Endothelial cell of umbilical vein (primary cell): ENCODE results near the gene CROCC2. TPM values are rescaled to one million over a fixed set of nuclear protein-coding genes. Genes with fewer than 3 reads are reported as not detected.

ENCODE experiments used
- BruUV-seq: library from RNA; stranded (reverse); fragments of 400-500 nt; replicated peaks from 2 replicates; lab custom pipeline; 2021; lab: Mats Ljungman, UMichigan
- CTCF ChIA-PET: fragments of 300-600, 350-600 bp; sonication (Branson Sonifier 250); formaldehyde crosslinking; loops from one replicate; lab custom pipeline; 2021; ENCODE audit warnings: antibody characterized with exemption, inconsistent platforms; lab: Charles Lee
- POLR2A ChIA-PET: fragments of 300-600, 350-600 bp; sonication (Branson Sonifier 250); formaldehyde crosslinking; loops from one replicate; lab custom pipeline; 2021; ENCODE audit warnings: antibody characterized with exemption, inconsistent platforms; lab: Charles Lee
- DNase-seq: peaks from one replicate; pipeline ENCODE4 v3.0.0-alpha.2; 2011; ENCODE audit warnings: low read depth, low spot score
- FAIRE-seq: peaks from 2 replicates; lab custom pipeline; 2011; peaks lifted over from hg19 to GRCh38; lab: Jason Lieb, UNC
- H2AFZ ChIP-seq: 2 replicates; pipeline ENCODE4 v1.6.0; 2012; ENCODE audit warnings: low read depth, low read length, control low read depth, inconsistent platforms
- H3K27ac ChIP-seq: 2 replicates; pipeline ENCODE4 v1.5.1; 2011; ENCODE audit warnings: low read depth, mild to moderate bottlenecking, control low read depth, low read length, moderate library complexity; ENCODE audit not compliant: insufficient read depth
- H3K27me3 ChIP-seq, 2 experiments: 2 replicates each; pipeline versions ENCODE4 v1.6.0 to v1.6.1; 2011; ENCODE audit warnings: low read length in 2 of 2, mixed read lengths in 1 of 2; ENCODE audit not compliant: control insufficient read depth in 2 of 2, insufficient read depth in 2 of 2
- H3K36me3 ChIP-seq, 2 experiments: 2 replicates in 1 of 2; 3 replicates in 1 of 2; pipeline ENCODE4 v1.5.1; 2011; ENCODE audit warnings: low read length in 2 of 2, mild to moderate bottlenecking in 1 of 2, moderate library complexity in 1 of 2; ENCODE audit not compliant: control insufficient read depth in 2 of 2, insufficient read depth in 2 of 2; ENCODE audit errors: extremely low read depth in 1 of 2
- H3K4me1 ChIP-seq: 3 replicates; pipeline ENCODE4 v1.5.1; 2011; ENCODE audit warnings: mild to moderate bottlenecking, low read length; ENCODE audit not compliant: control insufficient read depth, insufficient read depth; ENCODE audit errors: extremely low read depth
- H3K4me2 ChIP-seq: 2 replicates; pipeline ENCODE4 v1.6.1; 2011; ENCODE audit warnings: low read length, control low read depth, mixed read lengths; ENCODE audit not compliant: insufficient read depth
- H3K4me3 ChIP-seq, 3 experiments: fragments of 200-600 bp in 1 of 3; sonication (generic), shearing (Covaris generic) in 1 of 3; replicated peaks in 1 of 3; 2 replicates each; pipeline ENCODE4 v1.5.1; 2011 to 2016; ENCODE audit warnings: control low read depth in 3 of 3, low read length in 3 of 3, mild to moderate bottlenecking in 2 of 3, inconsistent platforms in 1 of 3, low read depth in 1 of 3, moderate library complexity in 1 of 3; ENCODE audit not compliant: insufficient read depth in 1 of 3
- H3K79me2 ChIP-seq: 2 replicates; pipeline ENCODE4 v1.6.0; 2012; ENCODE audit warnings: low read length, inconsistent platforms; ENCODE audit not compliant: control insufficient read depth, insufficient read depth
- H3K9ac ChIP-seq: replicated peaks from 2 replicates; pipeline ENCODE3; 2011; ENCODE audit warnings: low read length, control low read depth; ENCODE audit not compliant: insufficient read depth; ENCODE audit errors: extremely low read depth
- H3K9me1 ChIP-seq: replicated peaks from 3 replicates; pipeline ENCODE4 v1.6.0; 2011; ENCODE audit warnings: mild to moderate bottlenecking, low read length; ENCODE audit not compliant: control insufficient read depth, insufficient read depth; ENCODE audit errors: extremely low read depth
- H3K9me3 ChIP-seq: replicated peaks from 2 replicates; pipeline ENCODE4 v1.5.1; 2012; ENCODE audit warnings: low read length, inconsistent platforms; ENCODE audit not compliant: control insufficient read depth, insufficient read depth
- H4K20me1 ChIP-seq: replicated peaks from 2 replicates; pipeline ENCODE3; 2011; ENCODE audit warnings: mild to moderate bottlenecking, low read length; ENCODE audit not compliant: control insufficient read depth, insufficient read depth; ENCODE audit errors: extremely low read depth
- CTCF ChIP-seq, 2 donors: IDR thresholded peaks; 1 replicate in 1 of 2; 2 replicates in 1 of 2; pipeline ENCODE4 v1.5.1; 2011; ENCODE audit warnings: low read length in 2 of 2, mild to moderate bottlenecking in 2 of 2, moderate library complexity in 2 of 2, control low read depth in 1 of 2, inconsistent platforms in 1 of 2, low read depth in 1 of 2; ENCODE audit not compliant: insufficient read depth in 1 of 2; ENCODE audit errors: extremely low read depth in 1 of 2
- EZH2 ChIP-seq: IDR thresholded peaks from 2 replicates; pipeline ENCODE4 v1.6.1; 2012; ENCODE audit warnings: borderline replicate concordance, low read depth, mild to moderate bottlenecking, moderate library complexity, low read length, inconsistent platforms; ENCODE audit not compliant: severe bottlenecking
- FOS ChIP-seq: IDR thresholded peaks from 2 replicates; pipeline ENCODE4 v1.6.1; 2011; ENCODE audit warnings: mild to moderate bottlenecking, low read length, moderate library complexity, borderline replicate concordance; ENCODE audit not compliant: insufficient read depth
- GATA2 ChIP-seq: IDR thresholded peaks from 2 replicates; pipeline ENCODE4 v1.7.0; 2011; ENCODE audit warnings: low read depth, mild to moderate bottlenecking, moderate library complexity, mixed read lengths, low read length; ENCODE audit not compliant: insufficient read length, insufficient read depth
- JUN ChIP-seq: IDR thresholded peaks from 2 replicates; pipeline ENCODE4 v1.6.1; 2011; ENCODE audit warnings: borderline replicate concordance, low read depth; ENCODE audit not compliant: insufficient read length, insufficient read depth
- MAX ChIP-seq: IDR thresholded peaks from 2 replicates; pipeline ENCODE4 v1.6.1; 2011; ENCODE audit not compliant: insufficient read depth, insufficient read length
- POLR2A ChIP-seq: IDR thresholded peaks from 2 replicates; pipeline ENCODE4 v1.6.1; 2012; ENCODE audit warnings: low read depth, mild to moderate bottlenecking, control low read depth, low read length
- POLR2AphosphoS5 ChIP-seq: IDR thresholded peaks from 2 replicates; pipeline ENCODE4 v1.6.1; 2012; ENCODE audit warnings: low read depth, mild to moderate bottlenecking, control low read depth, low read length, moderate library complexity; ENCODE audit not compliant: insufficient read depth
- dilution Hi-C: fragments of 300-500 bp; cut with MboI; formaldehyde crosslinking; loops from one replicate; pipeline ENCODE4 v1.15.0; 2019; ENCODE audit warnings: low sequenced_read_pairs; ENCODE audit not compliant: extremely low pct_ligation_motif_present
- intact Hi-C: fragments of 100-400 bp; cut with micrococcal nuclease; formaldehyde crosslinking; loops from one replicate; pipeline ENCODE4 v1.10.0; 2022
- polyA plus RNA-seq, 4 experiments: library from polyadenylated mRNA; depleted of rRNA in 3 of 4; stranded (reverse) in 3 of 4; unstranded in 1 of 4; fragments of >200 nt; gene quantifications; 2 replicates each; pipeline versions ENCODE4 v1.2.1 to v1.2.3, GENCODE V29; 2011 to 2012; ENCODE audit warnings: missing spikeins in 1 of 4
- total RNA-seq: library from RNA; stranded (reverse); gene quantifications from 2 replicates; pipeline ENCODE4 v1.2.3, GENCODE V29; 2021

CROCC2 gene
- total and polyA plus RNA-seq, 2 donors (not counting 3 experiments of a cell fraction or from before 2014, with no cell fraction given), result not detected

GRCh38 chr2:240986787-240987411 lies 80.8 kb downstream of the CROCC2 start:
- Histone ChIP-seq H4K20me1 (no peaks in the 10 kb centered on the region), H2AFZ (no peak overlapping the region), H3K27ac (no peak overlapping the region), H3K4me2 (peak overlapping the region; percentile 1), H3K36me3 (no peaks in the 10 kb centered on the region), H3K79me2 (no peaks in the 10 kb centered on the region), H3K4me3 (no peak overlapping the region), H3K4me1 (peaks cover 23% of the 10 kb centered on the region), H3K9me1 (no peaks in the 10 kb centered on the region), H3K27me3 (peaks cover 4 to 6% of the 10 kb centered on the region in 2 experiments), H3K9me3 (no peaks in the 10 kb centered on the region), H3K9ac (no peak overlapping the region)
- peak; percentile 84 for FAIRE-seq
- intact Hi-C loops, result loop anchor here (1.0 kb wide), 1 partner anchor 73 kb away; no protein-coding TSS in a partner anchor
- TF ChIP-seq POLR2AphosphoS5, result peak; percentile 52
- no peak for TF ChIP-seq MAX
- ChIA-PET POLR2A (no interaction called here), CTCF (interaction anchor here (2.0 to 3.9 kb wide), 2 partner anchors 23 to 72 kb away, joined by 6 to 32 read pairs; no protein-coding TSS in a partner anchor)
- dilution Hi-C loops, result no loop called here
- BruUV-seq, result no TSS peak
- peak; percentile 53 for DNase-seq

DNA sequence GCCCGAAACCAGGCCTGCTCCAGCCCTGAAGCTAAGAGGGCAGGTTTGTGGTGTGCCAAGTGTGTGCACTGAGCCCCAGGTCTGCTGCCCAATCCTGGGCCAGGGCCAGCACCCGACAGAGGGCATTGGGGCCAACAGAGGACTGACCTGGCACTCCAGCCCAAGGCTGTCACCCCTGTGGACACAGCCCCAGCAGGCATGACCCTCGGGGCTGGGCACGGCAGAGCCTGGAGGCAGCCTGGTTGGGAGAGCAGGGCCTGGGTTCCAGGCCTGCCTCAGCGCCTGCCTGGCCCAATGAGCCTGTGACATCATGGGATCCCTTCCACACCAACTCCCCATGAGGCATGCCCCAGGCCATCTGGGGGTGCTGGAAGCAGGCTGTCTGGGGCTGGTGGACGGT lies 81.5 kb downstream of the CROCC2 start:
- no TSS peak for BruUV-seq
- no peaks in the 10 kb centered on the region for H3K79me2 ChIP-seq
- POLR2A ChIA-PET, result no interaction called here

More for the DNA sequence above, 81.5 kb downstream of the CROCC2 start:
- DNase-seq, result no peak
- Histone ChIP-seq H3K27me3 (peaks cover 3% of the 10 kb centered on the region in 2 experiments), H3K9me1 (no peaks in the 10 kb centered on the region), H3K36me3 (no peaks in the 10 kb centered on the region), H3K9me3 (no peaks in the 10 kb centered on the region), H3K9ac (no peak overlapping the region), H2AFZ (peak overlapping the region; percentile 3), H3K27ac (no peak overlapping the region), H3K4me3 (no peak overlapping the region), H4K20me1 (no peaks in the 10 kb centered on the region), H3K4me1 (peaks cover 29% of the 10 kb centered on the region), H3K4me2 (peak overlapping the region; percentile 1)
- dilution Hi-C loops, result no loop called here
- intact Hi-C loops, result loop anchor here (1.0 kb wide), 1 partner anchor 73 kb away; no protein-coding TSS in a partner anchor
- TF ChIP-seq EZH2, result no peak
- TF ChIP-seq CTCF (IDR thresholded peaks at IDR 0.05; ENCODE audit: extremely low read depth in 1 of 2, insufficient read depth in 1 of 2, low read depth in 1 of 2, low read length in 2 of 2), result no peak
- no peak for TF ChIP-seq POLR2AphosphoS5
- no peak for TF ChIP-seq FOS
- no peak for TF ChIP-seq JUN
- TF ChIP-seq GATA2, result no peak
- TF ChIP-seq MAX, result no peak
- no peak for TF ChIP-seq POLR2A
- CTCF ChIA-PET, result interaction anchor here (2.0 to 3.9 kb wide), 2 partner anchors 22 to 73 kb away, joined by 6 to 32 read pairs; no protein-coding TSS in a partner anchor
- FAIRE-seq, result no peak
